Brain pericyte (primary cell): ENCODE data around the gene OR4M1.
"Not testable (repeated sequence)": the region's sequence is repeated elsewhere in the genome, so short reads cannot be mapped to it uniquely, and the experiment has no call there.

Experiments used
- DNase-seq: peaks from one replicate; pipeline ENCODE4 v3.0.0-alpha.2; 2012; ENCODE audit warnings: low read depth, low spot score

The OR4M1 gene

GRCh38 chr14:19773204-19773603, at the start of gene OR4M1:
TSS of gene OR4M1 (plus strand) at chr14:19773504. CDS start at chr14:19780323, 6,819 bp downstream.
- DNase-seq, result not testable (repeated sequence)

- no peak for DNase-seq
Measured at GRCh38 chr14:19729359-19729758, 43.9 kb upstream of the OR4M1 start.

- no peak for DNase-seq
Measured at GRCh38 chr14:19729763-19730162, 43.5 kb upstream of the OR4M1 start.

- DNase-seq, result not testable (repeated sequence)
Measured at GRCh38 chr14:19733893-19734292, 39.4 kb upstream of the OR4M1 start.

- DNase-seq, result no peak
Measured at GRCh38 chr14:19743256-19743655, 30.0 kb upstream of the OR4M1 start, which contains the start of gene OR4Q3. TSS of gene OR4Q3 (plus strand) at chr14:19743571.

GRCh38 chr14:19752316-19752715, 21.0 kb upstream of the OR4M1 start:
- DNase-seq, result not testable (repeated sequence)

- no peak for DNase-seq
Measured at GRCh38 chr14:19754172-19754571, 19.1 kb upstream of the OR4M1 start.

- not testable (repeated sequence) for DNase-seq
Measured at GRCh38 chr14:19771491-19771890, 1.8 kb upstream of the OR4M1 start.

GRCh38 chr14:19771895-19772430, 1.3 kb upstream of the OR4M1 start:
- no peak for DNase-seq

- not testable (repeated sequence) for DNase-seq
Measured at GRCh38 chr14:19772454-19772853, 850 bp upstream of the OR4M1 start.

- no peak for DNase-seq
Measured at GRCh38 chr14:19775587-19775986, 2.3 kb downstream of the OR4M1 start.

- not testable (repeated sequence) for DNase-seq
Measured at GRCh38 chr14:19785848-19786247, 12.5 kb downstream of the OR4M1 start.

- not testable (repeated sequence) for DNase-seq
Measured at GRCh38 chr14:19787318-19787717, 14.0 kb downstream of the OR4M1 start.

GRCh38 chr14:19788150-19788549, 14.8 kb downstream of the OR4M1 start:
- DNase-seq, result not testable (repeated sequence)

GRCh38 chr14:19796520-19797108, 23.3 kb downstream of the OR4M1 start:
- not testable (repeated sequence) for DNase-seq

- no peak for DNase-seq
Measured at GRCh38 chr14:19799880-19800279, 26.6 kb downstream of the OR4M1 start.

GRCh38 chr14:19800282-19801117, 27.2 kb downstream of the OR4M1 start:
- no peak for DNase-seq

- DNase-seq, result no peak
Measured at GRCh38 chr14:19801118-19801464, 27.8 kb downstream of the OR4M1 start.

- DNase-seq, result not testable (repeated sequence)
Measured at GRCh38 chr14:19803470-19803869, 30.2 kb downstream of the OR4M1 start, which contains the start of gene OR4N2. TSS of gene OR4N2 (plus strand) at chr14:19803770. CDS start at chr14:19827449, 23,679 bp downstream.

- not testable (repeated sequence) for DNase-seq
Measured at GRCh38 chr14:19813171-19813920, 40.0 kb downstream of the OR4M1 start.

- DNase-seq, result not testable (repeated sequence)
Measured at GRCh38 chr14:19819879-19820278, 46.6 kb downstream of the OR4M1 start.

- not testable (repeated sequence) for DNase-seq
Measured at GRCh38 chr14:19821016-19821415, 47.7 kb downstream of the OR4M1 start.
